Hepatocyte (in vitro differentiated cells): ENCODE data around the gene SIL1. TPM values are rescaled to one million over a fixed set of nuclear protein-coding genes. Genes with fewer than 3 reads are reported as not detected.

Experiments used
- DNase-seq: peaks from one replicate; pipeline ENCODE4 v3.0.0-alpha.2; 2016; ENCODE audit warnings: low spot score
- H2AFZ ChIP-seq: fragments of 200-600 bp; sonication (generic); 2 replicates; pipeline ENCODE4 v1.6.0; 2016; ENCODE audit warnings: antibody characterized with exemption, mild to moderate bottlenecking
- H3K27ac ChIP-seq: fragments of 200-600 bp; sonication (generic); 2 replicates; pipeline ENCODE4 v1.5.1; 2016; ENCODE audit warnings: mild to moderate bottlenecking
- H3K27me3 ChIP-seq: fragments of 200-600 bp; sonication (generic); 2 replicates; pipeline ENCODE4 v1.6.1; 2016
- H3K36me3 ChIP-seq: fragments of 200-600 bp; sonication (generic); replicated peaks from 2 replicates; pipeline ENCODE4 v1.5.1; 2016; ENCODE audit warnings: low read depth; ENCODE audit not compliant: insufficient read depth
- H3K4me1 ChIP-seq: fragments of 200-600 bp; sonication (generic); 2 replicates; pipeline ENCODE4 v1.5.1; 2016; ENCODE audit warnings: mild to moderate bottlenecking, moderate library complexity; ENCODE audit not compliant: insufficient read depth
- H3K4me2 ChIP-seq: fragments of 200-600 bp; sonication (generic); 2 replicates; pipeline ENCODE4 v1.6.0; 2016
- H3K4me3 ChIP-seq: fragments of 200-600 bp; sonication (generic); 2 replicates; pipeline ENCODE4 v1.5.1; 2016; ENCODE audit warnings: mild to moderate bottlenecking
- H3K79me2 ChIP-seq: fragments of 200-600 bp; sonication (generic); 2 replicates; pipeline ENCODE4 v1.6.0; 2017; ENCODE audit warnings: mild to moderate bottlenecking
- H3K9me2 ChIP-seq: fragments of 200-600 bp; sonication (generic); replicated peaks from 2 replicates; pipeline ENCODE4 v1.6.0; 2017; ENCODE audit warnings: mild to moderate bottlenecking; ENCODE audit not compliant: insufficient read depth
- H3K9me3 ChIP-seq: fragments of 200-600 bp; sonication (generic); 2 replicates; pipeline ENCODE4 v1.5.1; 2016; ENCODE audit warnings: low read depth, mild to moderate bottlenecking
- H4K20me1 ChIP-seq: fragments of 200-600 bp; sonication (generic); 2 replicates; pipeline ENCODE4 v1.6.0; 2016; ENCODE audit warnings: mild to moderate bottlenecking; ENCODE audit not compliant: insufficient read depth, poor library complexity, severe bottlenecking
- EZH2 ChIP-seq: fragments of 200-600 bp; sonication (generic); IDR thresholded peaks from 2 replicates; pipeline ENCODE4 v1.6.1; 2016; ENCODE audit warnings: antibody characterized with exemption, mild to moderate bottlenecking, borderline replicate concordance
- EZH2phosphoT487 ChIP-seq: fragments of 200-600 bp; sonication (generic); IDR thresholded peaks from one replicate; pipeline ENCODE4 v1.6.1; 2018; ENCODE audit warnings: antibody characterized with exemption, mild to moderate bottlenecking, low read depth, moderate library complexity; ENCODE audit not compliant: unreplicated experiment, severe bottlenecking
- WGBS: methylation state at CpG from one replicate; pipeline ENCODE4 v1.1.6; 2016; ENCODE audit warnings: low lambda C conversion rate; ENCODE audit errors: missing lambda C conversion rate; 5-methylcytosine and 5-hydroxymethylcytosine counted together
- polyA plus RNA-seq: library from polyadenylated mRNA; unstranded; fragments of >200 nt; fragmentation: Nextera tagmentation; extraction: Ambion mirVana; gene quantifications from 2 replicates; pipeline ENCODE4 v1.2.1, GENCODE V29; 2016
- total RNA-seq: library from RNA; depleted of rRNA; stranded (reverse); fragments of >200 nt; gene quantifications from 2 replicates; pipeline ENCODE4 v1.2.3, GENCODE V29; 2014
- TF ChIP-seq, protein P1 (sequence below): fragments of 200-600 bp; sonication (generic); IDR thresholded peaks from 2 replicates; pipeline ENCODE4 v1.5.1; 2016; ENCODE audit warnings: antibody characterized with exemption, mild to moderate bottlenecking; ENCODE audit not compliant: poor library complexity

Gene SIL1
- total and polyA plus RNA-seq, 2 experiments from 2014 or later, result 82.0 to 176 TPM

GRCh38 chr5:138981586-138981985, 216.6 kb downstream of the SIL1 start:
- no peaks in the 10 kb centered on the region for H3K27me3 ChIP-seq
- no peaks in the 10 kb centered on the region for H4K20me1 ChIP-seq
- 93% methylated on average over 7 of the region's 7 CpGs for WGBS
- no peak overlapping the region for H3K4me2 ChIP-seq
- DNase-seq, result no peak
- no peak overlapping the region for H3K4me3 ChIP-seq
- no peaks in the 10 kb centered on the region for H3K36me3 ChIP-seq
- H3K4me1 ChIP-seq, result no peaks in the 10 kb centered on the region
- H3K79me2 ChIP-seq, result no peaks in the 10 kb centered on the region
- TF ChIP-seq, protein P1, sequence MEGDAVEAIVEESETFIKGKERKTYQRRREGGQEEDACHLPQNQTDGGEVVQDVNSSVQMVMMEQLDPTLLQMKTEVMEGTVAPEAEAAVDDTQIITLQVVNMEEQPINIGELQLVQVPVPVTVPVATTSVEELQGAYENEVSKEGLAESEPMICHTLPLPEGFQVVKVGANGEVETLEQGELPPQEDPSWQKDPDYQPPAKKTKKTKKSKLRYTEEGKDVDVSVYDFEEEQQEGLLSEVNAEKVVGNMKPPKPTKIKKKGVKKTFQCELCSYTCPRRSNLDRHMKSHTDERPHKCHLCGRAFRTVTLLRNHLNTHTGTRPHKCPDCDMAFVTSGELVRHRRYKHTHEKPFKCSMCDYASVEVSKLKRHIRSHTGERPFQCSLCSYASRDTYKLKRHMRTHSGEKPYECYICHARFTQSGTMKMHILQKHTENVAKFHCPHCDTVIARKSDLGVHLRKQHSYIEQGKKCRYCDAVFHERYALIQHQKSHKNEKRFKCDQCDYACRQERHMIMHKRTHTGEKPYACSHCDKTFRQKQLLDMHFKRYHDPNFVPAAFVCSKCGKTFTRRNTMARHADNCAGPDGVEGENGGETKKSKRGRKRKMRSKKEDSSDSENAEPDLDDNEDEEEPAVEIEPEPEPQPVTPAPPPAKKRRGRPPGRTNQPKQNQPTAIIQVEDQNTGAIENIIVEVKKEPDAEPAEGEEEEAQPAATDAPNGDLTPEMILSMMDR, result no peak
- TF ChIP-seq EZH2, result no peak
- no peak for TF ChIP-seq EZH2phosphoT487
- no peak overlapping the region for H2AFZ ChIP-seq
- no peaks in the 10 kb centered on the region for H3K9me3 ChIP-seq
- H3K27ac ChIP-seq, result no peak overlapping the region
- no peaks in the 10 kb centered on the region for H3K9me2 ChIP-seq

DNA sequence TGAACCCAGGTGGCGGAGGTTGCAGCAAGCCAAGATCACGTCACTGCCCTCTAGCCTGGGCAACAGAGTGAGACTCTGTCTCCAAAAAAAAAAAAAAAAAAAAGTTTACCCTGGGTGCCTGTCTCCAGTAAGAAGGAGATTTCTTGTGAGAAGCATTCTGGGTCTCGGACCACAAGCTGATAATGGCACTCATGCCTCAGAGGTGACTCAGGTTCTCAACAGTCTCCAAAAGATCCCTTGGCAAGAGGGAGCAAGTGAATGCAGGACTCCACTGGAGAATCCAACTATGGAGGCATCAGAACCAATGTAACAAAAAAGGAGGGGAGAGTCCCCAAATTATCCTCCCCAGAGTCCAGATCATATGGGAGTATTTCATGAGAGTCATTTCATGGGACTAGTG, 217.0 kb downstream of the SIL1 start:
- Histone ChIP-seq H4K20me1 (no peaks in the 10 kb centered on the region), H3K27ac (no peak overlapping the region), H3K36me3 (no peaks in the 10 kb centered on the region), H3K4me2 (no peak overlapping the region), H3K27me3 (no peaks in the 10 kb centered on the region), H3K9me3 (no peaks in the 10 kb centered on the region), H3K4me3 (no peak overlapping the region), H3K79me2 (no peaks in the 10 kb centered on the region), H3K4me1 (no peaks in the 10 kb centered on the region), H2AFZ (no peak overlapping the region), H3K9me2 (no peaks in the 10 kb centered on the region)
- DNase-seq, result no peak
- WGBS, result 100% methylated on average over 3 of the region's 3 CpGs
- TF ChIP-seq EZH2, result no peak
- no peak for TF ChIP-seq EZH2phosphoT487
- TF ChIP-seq, protein P1, result no peak

DNA sequence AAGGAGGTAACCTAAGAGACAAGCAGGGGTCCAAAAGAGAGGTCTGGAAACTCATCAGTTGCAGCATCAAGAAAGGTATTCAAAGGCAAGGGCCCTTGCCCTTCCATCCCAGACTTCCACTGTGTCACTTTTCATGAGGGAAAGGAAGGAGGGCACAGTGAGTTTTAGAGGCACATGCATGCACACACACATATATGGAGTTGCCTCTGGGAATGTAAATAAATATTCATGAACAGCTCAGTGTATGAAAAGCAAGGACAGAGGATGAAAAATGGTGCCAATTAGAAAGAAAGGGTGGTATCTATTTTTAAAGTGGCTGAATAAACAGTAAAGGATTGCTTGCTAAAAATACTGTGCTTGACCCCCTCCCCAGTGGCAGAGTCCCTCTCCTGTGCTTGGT, 217.7 kb downstream of the SIL1 start:
- TF ChIP-seq EZH2phosphoT487 (no peak), EZH2 (no peak)
- TF ChIP-seq, protein P1, result no peak
- H3K9me3 ChIP-seq, result no peaks in the 10 kb centered on the region
- H3K79me2 ChIP-seq, result no peaks in the 10 kb centered on the region
- no peak overlapping the region for H3K4me3 ChIP-seq
- H2AFZ ChIP-seq, result no peak overlapping the region
- H3K36me3 ChIP-seq, result no peaks in the 10 kb centered on the region
- no peak for DNase-seq
- H3K4me1 ChIP-seq, result no peaks in the 10 kb centered on the region
- H3K27me3 ChIP-seq, result no peaks in the 10 kb centered on the region
- H3K27ac ChIP-seq, result no peak overlapping the region
- no peaks in the 10 kb centered on the region for H4K20me1 ChIP-seq
- H3K9me2 ChIP-seq, result no peaks in the 10 kb centered on the region
- H3K4me2 ChIP-seq, result no peak overlapping the region

- DNase-seq, result no peak
- no peak for TF ChIP-seq EZH2phosphoT487
- TF ChIP-seq, protein P1, result no peak
- WGBS, result 87% methylated on average over 5 of the region's 5 CpGs
- no peak overlapping the region for H3K4me2 ChIP-seq
- no peaks in the 10 kb centered on the region for H3K9me3 ChIP-seq
- no peaks in the 10 kb centered on the region for H3K9me2 ChIP-seq
- no peak overlapping the region for H2AFZ ChIP-seq
- no peaks in the 10 kb centered on the region for H3K79me2 ChIP-seq
- no peaks in the 10 kb centered on the region for H4K20me1 ChIP-seq
- H3K27ac ChIP-seq, result no peak overlapping the region
- H3K27me3 ChIP-seq, result no peaks in the 10 kb centered on the region
- no peaks in the 10 kb centered on the region for H3K36me3 ChIP-seq
- H3K4me3 ChIP-seq, result no peak overlapping the region
- H3K4me1 ChIP-seq, result peaks cover 1% of the 10 kb centered on the region
These were observed 218.4 kb downstream of the SIL1 start for GRCh38 chr5:138979684-138980280.
